Measurements from ENCODE around the gene YLPM1.

DNA sequence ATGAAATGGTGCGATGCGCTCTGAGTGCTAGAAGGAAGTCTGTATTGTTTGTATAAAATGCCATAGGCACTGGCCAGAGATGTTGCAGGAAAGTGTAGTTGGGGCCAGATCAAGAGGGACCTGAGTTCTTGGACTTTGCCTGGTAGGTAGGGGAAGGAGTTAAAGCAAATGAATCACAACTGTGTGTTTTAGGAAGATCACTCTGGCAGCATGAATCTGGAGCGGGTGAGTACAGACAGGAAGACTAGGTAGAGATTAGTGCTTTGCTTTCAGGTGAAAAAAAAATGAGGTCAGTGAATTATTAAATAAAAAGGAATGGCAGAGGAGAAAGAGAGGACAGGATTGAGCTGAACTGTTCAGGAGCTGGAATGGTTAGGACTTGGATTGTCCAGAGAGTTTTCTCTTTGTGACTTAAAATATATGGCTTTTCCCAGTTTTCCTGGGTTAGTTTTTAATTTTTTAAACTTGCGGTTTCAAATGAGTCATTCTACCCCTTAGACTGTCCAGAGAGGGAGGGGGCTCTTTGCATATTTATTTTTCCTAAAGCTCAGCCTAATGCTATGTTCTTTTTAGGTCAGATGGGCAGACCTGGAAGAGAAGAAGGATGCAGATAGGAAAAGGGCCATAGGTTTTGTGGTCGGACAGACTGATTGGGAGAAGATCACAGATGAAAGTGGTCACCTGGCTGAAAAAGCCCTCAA lies 71.7 kb downstream of the YLPM1 start:
- TF ChIP-seq, protein P1, sequence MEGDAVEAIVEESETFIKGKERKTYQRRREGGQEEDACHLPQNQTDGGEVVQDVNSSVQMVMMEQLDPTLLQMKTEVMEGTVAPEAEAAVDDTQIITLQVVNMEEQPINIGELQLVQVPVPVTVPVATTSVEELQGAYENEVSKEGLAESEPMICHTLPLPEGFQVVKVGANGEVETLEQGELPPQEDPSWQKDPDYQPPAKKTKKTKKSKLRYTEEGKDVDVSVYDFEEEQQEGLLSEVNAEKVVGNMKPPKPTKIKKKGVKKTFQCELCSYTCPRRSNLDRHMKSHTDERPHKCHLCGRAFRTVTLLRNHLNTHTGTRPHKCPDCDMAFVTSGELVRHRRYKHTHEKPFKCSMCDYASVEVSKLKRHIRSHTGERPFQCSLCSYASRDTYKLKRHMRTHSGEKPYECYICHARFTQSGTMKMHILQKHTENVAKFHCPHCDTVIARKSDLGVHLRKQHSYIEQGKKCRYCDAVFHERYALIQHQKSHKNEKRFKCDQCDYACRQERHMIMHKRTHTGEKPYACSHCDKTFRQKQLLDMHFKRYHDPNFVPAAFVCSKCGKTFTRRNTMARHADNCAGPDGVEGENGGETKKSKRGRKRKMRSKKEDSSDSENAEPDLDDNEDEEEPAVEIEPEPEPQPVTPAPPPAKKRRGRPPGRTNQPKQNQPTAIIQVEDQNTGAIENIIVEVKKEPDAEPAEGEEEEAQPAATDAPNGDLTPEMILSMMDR (IDR thresholded peaks at IDR 0.05) = no peak
- TF ChIP-seq EZH2phosphoT487 (IDR thresholded peaks at IDR 0.05) (no peak), EZH2 (IDR thresholded peaks at IDR 0.05) (no peak)

Data from neural progenitor cell (in vitro differentiated cells).